GM21619 (cell line): ENCODE data around the gene VTN.

ENCODE experiments used
- ATAC-seq: cut with Tn5 transposase; IDR thresholded peaks from one replicate; pipeline ENCODE4 v1.9.1; 2021; ENCODE audit not compliant: unreplicated experiment

VTN gene

GRCh38 chr17:28324267-28324745 is 45.8 kb downstream of the VTN start:
- ATAC-seq: no peak

GRCh38 chr17:28320215-28321061 is 49.7 kb downstream of the VTN start:
- ATAC-seq: no peak

DNA sequence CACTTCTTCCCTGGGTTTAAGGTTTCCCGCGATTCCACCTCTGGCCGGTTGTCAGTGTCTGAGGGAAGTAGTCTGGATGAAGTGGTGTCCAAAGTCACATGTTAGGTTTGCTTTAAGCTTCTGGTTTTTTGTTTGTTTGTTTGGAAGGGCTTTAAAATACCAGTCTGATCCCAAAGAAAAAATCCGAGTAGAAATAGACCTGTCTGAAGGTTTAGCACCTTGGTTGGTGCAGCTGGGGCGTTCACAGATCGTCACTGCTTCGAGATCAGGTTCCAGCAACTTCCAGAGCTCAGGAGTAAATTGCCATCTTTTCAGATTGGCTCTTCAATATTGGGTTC is 50.5 kb downstream of the VTN start:
- ATAC-seq: no peak

DNA sequence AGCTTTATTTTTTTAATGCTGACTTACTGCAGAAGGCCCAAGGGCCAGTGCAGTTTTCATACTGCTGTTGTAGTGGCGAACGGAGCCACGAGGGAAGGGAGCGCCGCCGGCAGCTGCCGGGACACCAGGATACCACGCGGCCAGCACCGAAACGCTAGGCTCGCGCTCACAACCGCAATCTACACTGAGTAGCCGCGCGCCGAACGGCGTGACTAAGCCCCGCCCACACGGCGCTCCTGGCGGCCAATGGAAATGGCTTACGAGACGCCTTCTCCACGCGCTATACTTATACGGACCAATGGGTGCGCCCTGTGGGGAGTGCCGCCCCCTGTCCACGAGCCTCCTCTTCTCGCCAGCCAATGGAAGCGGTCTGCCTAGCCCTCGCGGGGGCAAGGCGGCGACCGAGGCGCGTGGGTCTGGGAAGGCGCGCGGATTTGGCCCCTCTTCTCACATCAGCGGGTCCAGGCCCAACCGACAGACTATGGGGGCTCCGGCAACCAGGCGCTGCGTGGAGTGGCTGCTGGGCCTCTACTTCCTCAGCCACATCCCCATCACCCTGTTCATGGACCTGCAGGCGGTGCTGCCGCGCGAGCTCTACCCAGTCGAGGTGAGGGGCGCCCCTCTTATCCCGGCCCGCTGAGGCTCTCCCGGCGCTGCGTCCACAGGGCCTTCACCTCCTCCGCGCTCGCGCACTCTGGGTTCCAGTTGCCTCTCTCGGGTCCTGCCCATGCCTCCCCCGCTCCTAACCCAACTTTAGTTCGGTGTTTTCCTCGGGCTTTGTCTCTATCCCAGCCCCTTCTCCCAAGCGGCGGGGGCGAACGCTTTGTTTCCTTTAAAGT is 51.1 kb downstream of the VTN start, which contains the start of gene TMEM97:
TSS of gene TMEM97 (plus strand) at position 442 of the 839 bp plus-strand sequence. CDS start at position 482, 40 bp downstream.
- ATAC-seq: peak; percentile 91

- peak; percentile 4 for ATAC-seq
These were observed 51.9 kb downstream of the VTN start for GRCh38 chr17:28317966-28318758.
